Mesothelial cell of epicardium (in vitro differentiated cells): ENCODE data around the gene RBP3. TPM values are rescaled to one million over a fixed set of nuclear protein-coding genes. Genes with fewer than 3 reads are reported as not detected.

ENCODE experiments used
- DNase-seq, 2 experiments: peaks; one replicate each; pipeline ENCODE4 v3.0.0; 2021; ENCODE audit warnings: low spot score in 2 of 2; ENCODE audit not compliant: unreplicated experiment in 2 of 2
- H3K27ac Mint-ChIP-seq: 2 replicates; pipeline ENCODE4 v1.8.0; 2021; ENCODE audit warnings: mixed read lengths
- H3K27me3 Mint-ChIP-seq: 2 replicates; pipeline ENCODE4 v1.8.0; 2021; ENCODE audit warnings: low read depth, mixed read lengths
- H3K36me3 Mint-ChIP-seq: 2 replicates; pipeline ENCODE4 v1.8.0; 2021; ENCODE audit warnings: mixed read lengths
- H3K4me1 Mint-ChIP-seq: 2 replicates; pipeline ENCODE4 v1.8.0; 2021; ENCODE audit warnings: mixed read lengths
- H3K4me3 Mint-ChIP-seq: 2 replicates; pipeline ENCODE4 v1.8.0; 2021; ENCODE audit warnings: mild to moderate bottlenecking, moderate library complexity, mixed read lengths
- H3K9me3 Mint-ChIP-seq: 2 replicates; pipeline ENCODE4 v1.8.0; 2021; ENCODE audit warnings: mixed read lengths
- total RNA-seq: library from RNA; stranded (reverse); gene quantifications from 3 replicates; pipeline ENCODE4 v1.2.1, GENCODE V29; 2021
- TF ChIP-seq, protein P1 (sequence below): fragments of 200-600 bp; sonication (generic); IDR thresholded peaks from one replicate; pipeline ENCODE4 v1.5.0; 2021; ENCODE audit warnings: antibody characterized with exemption; ENCODE audit not compliant: unreplicated experiment

RBP3 gene
- total RNA-seq, 1 donor from 2014 or later, result not detected

GRCh38 chr10:47403446-47404318, 55.5 kb downstream of the RBP3 start:
- H3K9me3 Mint-ChIP-seq, result no peaks in the 10 kb centered on the region
- peak overlapping the region; percentile 80 for H3K27ac Mint-ChIP-seq
- no peaks in the 10 kb centered on the region for H3K27me3 Mint-ChIP-seq
- H3K36me3 Mint-ChIP-seq, result no peaks in the 10 kb centered on the region
- peaks cover 29% of the 10 kb centered on the region for H3K4me1 Mint-ChIP-seq
- H3K4me3 Mint-ChIP-seq, result no peak overlapping the region
- no peak for DNase-seq
- TF ChIP-seq, protein P1, sequence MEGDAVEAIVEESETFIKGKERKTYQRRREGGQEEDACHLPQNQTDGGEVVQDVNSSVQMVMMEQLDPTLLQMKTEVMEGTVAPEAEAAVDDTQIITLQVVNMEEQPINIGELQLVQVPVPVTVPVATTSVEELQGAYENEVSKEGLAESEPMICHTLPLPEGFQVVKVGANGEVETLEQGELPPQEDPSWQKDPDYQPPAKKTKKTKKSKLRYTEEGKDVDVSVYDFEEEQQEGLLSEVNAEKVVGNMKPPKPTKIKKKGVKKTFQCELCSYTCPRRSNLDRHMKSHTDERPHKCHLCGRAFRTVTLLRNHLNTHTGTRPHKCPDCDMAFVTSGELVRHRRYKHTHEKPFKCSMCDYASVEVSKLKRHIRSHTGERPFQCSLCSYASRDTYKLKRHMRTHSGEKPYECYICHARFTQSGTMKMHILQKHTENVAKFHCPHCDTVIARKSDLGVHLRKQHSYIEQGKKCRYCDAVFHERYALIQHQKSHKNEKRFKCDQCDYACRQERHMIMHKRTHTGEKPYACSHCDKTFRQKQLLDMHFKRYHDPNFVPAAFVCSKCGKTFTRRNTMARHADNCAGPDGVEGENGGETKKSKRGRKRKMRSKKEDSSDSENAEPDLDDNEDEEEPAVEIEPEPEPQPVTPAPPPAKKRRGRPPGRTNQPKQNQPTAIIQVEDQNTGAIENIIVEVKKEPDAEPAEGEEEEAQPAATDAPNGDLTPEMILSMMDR, result no peak

DNA sequence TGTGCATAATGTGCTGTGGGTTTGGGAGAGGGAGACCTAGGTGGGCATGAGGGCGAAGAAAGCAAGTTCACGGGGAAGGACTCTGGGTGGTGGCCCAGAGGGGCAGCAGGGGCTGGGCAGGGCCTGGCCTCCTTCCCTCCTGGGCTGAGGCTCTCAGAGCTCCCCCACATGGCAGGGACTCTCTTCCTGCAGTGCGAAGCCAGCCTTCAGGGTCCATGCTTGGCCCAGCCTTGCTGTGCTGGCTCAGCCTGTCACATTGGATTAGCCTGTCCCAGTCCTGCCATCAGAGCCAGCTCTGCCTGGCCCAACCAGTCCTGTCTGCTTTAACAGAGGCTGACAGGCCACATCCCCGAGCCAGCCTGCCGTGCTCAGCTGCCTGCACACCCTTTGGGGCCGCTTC, 56.3 kb downstream of the RBP3 start:
- Mint-ChIP-seq H3K27ac (peak overlapping the region; percentile 40), H3K4me3 (no peak overlapping the region), H3K4me1 (peaks cover 29% of the 10 kb centered on the region)

GRCh38 chr10:47404937-47405336, 56.8 kb downstream of the RBP3 start:
- Mint-ChIP-seq H3K4me1 (peaks cover 29% of the 10 kb centered on the region), H3K27ac (no peak overlapping the region), H3K36me3 (no peaks in the 10 kb centered on the region), H3K4me3 (no peak overlapping the region), H3K27me3 (no peaks in the 10 kb centered on the region), H3K9me3 (no peaks in the 10 kb centered on the region)
- no peak for DNase-seq
- TF ChIP-seq, protein P1, result no peak

More for the DNA sequence above, 56.3 kb downstream of the RBP3 start:
- Mint-ChIP-seq H3K27me3 (no peaks in the 10 kb centered on the region), H3K36me3 (no peaks in the 10 kb centered on the region), H3K9me3 (no peaks in the 10 kb centered on the region)
- no peak for DNase-seq
- TF ChIP-seq, protein P1, result no peak

- DNase-seq, result no peak
- H3K36me3 Mint-ChIP-seq, result no peaks in the 10 kb centered on the region
- peaks cover 29% of the 10 kb centered on the region for H3K4me1 Mint-ChIP-seq
- H3K27ac Mint-ChIP-seq, result no peak overlapping the region
- no peaks in the 10 kb centered on the region for H3K9me3 Mint-ChIP-seq
- H3K27me3 Mint-ChIP-seq, result no peaks in the 10 kb centered on the region
- no peak overlapping the region for H3K4me3 Mint-ChIP-seq
- TF ChIP-seq, protein P1, result no peak
Measured at GRCh38 chr10:47405857-47406547, 57.8 kb downstream of the RBP3 start.

DNA sequence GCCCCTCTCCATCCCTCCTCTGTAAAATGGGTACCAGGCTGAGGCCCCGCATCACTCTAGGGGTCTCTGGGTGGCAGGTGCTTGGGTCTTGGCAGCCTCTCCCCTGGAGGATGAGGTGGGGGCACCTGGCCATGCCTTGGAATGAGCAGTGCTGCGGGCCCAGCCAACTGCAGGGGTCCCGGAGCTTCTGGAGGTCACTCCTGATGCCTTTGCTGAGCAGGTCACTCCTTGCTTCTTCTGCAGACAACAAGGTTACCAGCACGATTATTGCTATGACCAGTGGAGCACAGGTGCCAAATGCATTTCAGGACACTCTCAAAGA, 58.3 kb downstream of the RBP3 start:
- Mint-ChIP-seq H3K9me3 (no peaks in the 10 kb centered on the region), H3K36me3 (no peaks in the 10 kb centered on the region), H3K27me3 (no peaks in the 10 kb centered on the region), H3K27ac (no peak overlapping the region), H3K4me1 (peaks cover 29% of the 10 kb centered on the region), H3K4me3 (no peak overlapping the region)
- no peak for DNase-seq
- TF ChIP-seq, protein P1, result no peak
